Measurements from ENCODE around the gene KDR. TPM values are rescaled to one million over a fixed set of nuclear protein-coding genes. Genes with fewer than 3 reads are reported as not detected.

KDR gene
- total RNA-seq, 4 donors from 2014 or later = 5.4 to 12.4 (median 8.3) TPM

- no peak for DNase-seq (ENCODE audit: low spot score in 2 of 2)
- Histone ChIP-seq H3K4me3 (no peak overlapping the region), H3K27me3 (no peaks in the 10 kb centered on the region), H3K36me3 (no peaks in the 10 kb centered on the region), H3K27ac (no peak overlapping the region), H3K9me3 (no peaks in the 10 kb centered on the region), H3K4me1 (no peaks in the 10 kb centered on the region)
- WGBS = 85% methylated on average over 6 of the region's 6 CpGs
- TF ChIP-seq POLR2A (IDR thresholded peaks at IDR 0.05) (no peak), CTCF (IDR thresholded peaks at IDR 0.05) (no peak), POLR2AphosphoS5 (IDR thresholded peaks at IDR 0.05) (no peak), EP300 (IDR thresholded peaks at IDR 0.05) (no peak)
These were observed 35.5 kb downstream of the KDR start for GRCh38 chr4:55089916-55090315.

- no peaks in the 10 kb centered on the region for H3K4me1 ChIP-seq
- no peak for DNase-seq (ENCODE audit: low spot score in 2 of 2)
- TF ChIP-seq CTCF (IDR thresholded peaks at IDR 0.05) = no peak
- no peak for TF ChIP-seq EP300 (IDR thresholded peaks at IDR 0.05)
- H3K27ac ChIP-seq = no peak overlapping the region
- no peaks in the 10 kb centered on the region for H3K36me3 ChIP-seq
- WGBS = 57% methylated on average over 1 of the region's 1 CpG
- H3K9me3 ChIP-seq = no peaks in the 10 kb centered on the region
- H3K27me3 ChIP-seq = no peaks in the 10 kb centered on the region
- H3K4me3 ChIP-seq = no peak overlapping the region
These were observed 37.5 kb downstream of the KDR start for GRCh38 chr4:55087913-55088260.

GRCh38 chr4:55087009-55087912 lies 38.1 kb downstream of the KDR start:
- H3K27me3 ChIP-seq = no peaks in the 10 kb centered on the region
- DNase-seq (ENCODE audit: low spot score in 2 of 2) = no peak
- H3K27ac ChIP-seq = no peak overlapping the region
- H3K9me3 ChIP-seq = no peaks in the 10 kb centered on the region
- H3K4me3 ChIP-seq = no peak overlapping the region
- TF ChIP-seq CTCF (IDR thresholded peaks at IDR 0.05) (no peak), POLR2A (IDR thresholded peaks at IDR 0.05) (no peak), POLR2AphosphoS5 (IDR thresholded peaks at IDR 0.05) (no peak), EP300 (IDR thresholded peaks at IDR 0.05) (no peak)
- 46% methylated on average over 8 of the region's 8 CpGs for WGBS
- no peaks in the 10 kb centered on the region for H3K36me3 ChIP-seq
- no peaks in the 10 kb centered on the region for H3K4me1 ChIP-seq

GRCh38 chr4:55086578-55086977 lies 38.8 kb downstream of the KDR start:
- no peaks in the 10 kb centered on the region for H3K9me3 ChIP-seq
- TF ChIP-seq EP300 (IDR thresholded peaks at IDR 0.05) (no peak), POLR2A (IDR thresholded peaks at IDR 0.05) (no peak), POLR2AphosphoS5 (IDR thresholded peaks at IDR 0.05) (no peak), CTCF (IDR thresholded peaks at IDR 0.05) (no peak)
- H3K36me3 ChIP-seq = no peaks in the 10 kb centered on the region
- H3K4me3 ChIP-seq = no peak overlapping the region
- no peak for DNase-seq (ENCODE audit: low spot score in 2 of 2)
- H3K27me3 ChIP-seq = no peaks in the 10 kb centered on the region
- no peaks in the 10 kb centered on the region for H3K4me1 ChIP-seq
- 57% methylated on average over 6 of the region's 6 CpGs for WGBS
- no peak overlapping the region for H3K27ac ChIP-seq

- Histone ChIP-seq H3K4me1 (peaks cover 10% of the 10 kb centered on the region), H3K36me3 (no peaks in the 10 kb centered on the region), H3K27ac (no peak overlapping the region), H3K27me3 (no peaks in the 10 kb centered on the region), H3K9me3 (no peaks in the 10 kb centered on the region), H3K4me3 (no peak overlapping the region)
- TF ChIP-seq POLR2AphosphoS5 (IDR thresholded peaks at IDR 0.05) = no peak
- no peak for TF ChIP-seq CTCF (IDR thresholded peaks at IDR 0.05)
- no peak for TF ChIP-seq POLR2A (IDR thresholded peaks at IDR 0.05)
- no peak for TF ChIP-seq EP300 (IDR thresholded peaks at IDR 0.05)
- WGBS = 93% methylated on average over 4 of the region's 4 CpGs
- DNase-seq (ENCODE audit: low spot score in 2 of 2) = no peak
These were observed 41.7 kb downstream of the KDR start for GRCh38 chr4:55083735-55084134.

Data from suprapubic skin (tissue), 4 donors.